A673 (cell line): ENCODE measurements around the gene PUS3.

ENCODE experiments used
- EZH2 ChIP-seq: fragments of 200-600 bp; sonication (generic); IDR thresholded peaks from 2 replicates; pipeline ENCODE4 v1.6.1; 2017; ENCODE audit warnings: borderline replicate concordance, low read depth, mild to moderate bottlenecking, mixed read lengths, antibody characterized with exemption, low read length; ENCODE audit not compliant: poor library complexity, severe bottlenecking
- TF ChIP-seq, protein P1 (sequence below): fragments of 300-800, 200-600 bp; sonication (generic); conservative IDR thresholded peaks from 2 replicates; pipeline ENCODE4 v1.5.1; 2017; ENCODE audit warnings: low read depth, mild to moderate bottlenecking, antibody characterized with exemption, low read length, moderate library complexity, mixed read lengths

DNA sequence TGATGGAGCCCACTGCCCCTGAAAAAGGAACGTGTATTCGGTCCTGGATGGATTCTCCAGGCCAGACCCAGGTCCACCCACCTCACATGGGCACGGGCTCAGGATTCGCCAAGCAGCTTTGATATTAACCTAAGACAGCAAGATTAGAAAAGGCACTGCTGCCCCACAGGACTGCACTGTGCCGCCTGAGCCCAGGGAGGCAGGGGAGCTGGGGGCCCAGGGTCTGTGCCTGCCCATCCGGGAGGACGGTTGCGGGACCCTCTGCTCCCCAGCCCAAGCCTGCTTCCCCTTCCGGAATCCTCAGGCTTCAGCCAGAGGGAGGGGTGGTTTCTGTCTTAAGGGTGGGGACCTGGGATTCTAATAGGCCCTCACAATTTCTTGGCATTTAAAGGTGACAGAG is 29.3 kb upstream of the PUS3 start:
- TF ChIP-seq, protein P1, sequence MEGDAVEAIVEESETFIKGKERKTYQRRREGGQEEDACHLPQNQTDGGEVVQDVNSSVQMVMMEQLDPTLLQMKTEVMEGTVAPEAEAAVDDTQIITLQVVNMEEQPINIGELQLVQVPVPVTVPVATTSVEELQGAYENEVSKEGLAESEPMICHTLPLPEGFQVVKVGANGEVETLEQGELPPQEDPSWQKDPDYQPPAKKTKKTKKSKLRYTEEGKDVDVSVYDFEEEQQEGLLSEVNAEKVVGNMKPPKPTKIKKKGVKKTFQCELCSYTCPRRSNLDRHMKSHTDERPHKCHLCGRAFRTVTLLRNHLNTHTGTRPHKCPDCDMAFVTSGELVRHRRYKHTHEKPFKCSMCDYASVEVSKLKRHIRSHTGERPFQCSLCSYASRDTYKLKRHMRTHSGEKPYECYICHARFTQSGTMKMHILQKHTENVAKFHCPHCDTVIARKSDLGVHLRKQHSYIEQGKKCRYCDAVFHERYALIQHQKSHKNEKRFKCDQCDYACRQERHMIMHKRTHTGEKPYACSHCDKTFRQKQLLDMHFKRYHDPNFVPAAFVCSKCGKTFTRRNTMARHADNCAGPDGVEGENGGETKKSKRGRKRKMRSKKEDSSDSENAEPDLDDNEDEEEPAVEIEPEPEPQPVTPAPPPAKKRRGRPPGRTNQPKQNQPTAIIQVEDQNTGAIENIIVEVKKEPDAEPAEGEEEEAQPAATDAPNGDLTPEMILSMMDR, result no peak
- no peak for TF ChIP-seq EZH2
